DMS53 (cell line): ENCODE results near the gene CYP20A1.
A peak's percentile ranks its signal among the peaks of the same experiment; 100 is the strongest.
"Not testable (repeated sequence)": the region's sequence is repeated elsewhere in the genome, so short reads cannot be mapped to it uniquely, and the experiment has no call there.

Experiments
- DNase-seq: peaks from one replicate; lab custom pipeline; 2025; lab: John Stamatoyannopoulos, UW

The CYP20A1 gene

GRCh38 chr2:203238704-203239526, at the start of gene CYP20A1:
Gene CYP20A1 (plus strand): TSS chr2:203239018. CDS start chr2:203239063, 45 bp downstream.
- peak; percentile 98 for DNase-seq

- not testable (repeated sequence) for DNase-seq
These were observed 48.3 kb upstream of the CYP20A1 start for GRCh38 chr2:203190547-203190946.

DNA sequence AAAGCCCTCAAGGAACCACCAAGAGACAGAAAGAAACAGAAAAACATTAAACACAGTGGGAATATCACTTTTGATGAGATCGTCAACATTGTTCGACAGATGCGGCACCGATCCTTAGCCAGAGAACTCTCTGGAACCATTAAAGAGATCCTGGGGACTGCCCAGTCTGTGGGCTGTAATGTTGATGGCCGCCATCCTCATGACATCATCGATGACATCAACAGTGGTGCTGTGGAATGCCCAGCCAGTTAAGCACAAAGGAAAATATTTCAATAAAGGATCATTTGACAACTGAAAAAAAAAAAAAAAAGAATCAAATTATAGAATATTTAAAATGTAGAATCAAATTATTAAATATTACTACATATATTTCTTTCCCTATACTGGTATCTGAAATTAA, 47.8 kb upstream of the CYP20A1 start:
- DNase-seq, result not testable (repeated sequence)

DNA sequence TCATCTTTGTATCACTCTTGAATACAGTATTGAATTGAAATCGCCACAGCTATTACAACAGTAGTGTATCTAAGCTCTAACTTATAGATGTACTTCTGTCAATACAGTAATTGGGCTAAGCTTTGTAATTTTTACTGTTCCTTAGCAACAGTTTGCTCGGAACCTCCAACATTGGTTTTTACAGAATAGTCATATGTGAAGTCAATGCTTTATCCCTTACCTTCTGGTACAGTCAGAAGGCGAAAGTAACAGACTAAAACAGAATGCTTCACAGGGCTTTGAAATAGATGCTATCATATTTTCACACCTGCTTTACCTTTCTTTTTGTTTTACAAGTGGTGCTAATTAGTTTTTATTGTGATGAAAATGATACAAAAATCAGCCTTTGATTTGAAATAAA, 46.9 kb upstream of the CYP20A1 start:
- no peak for DNase-seq

GRCh38 chr2:203195331-203196036, 43.3 kb upstream of the CYP20A1 start:
- no peak for DNase-seq

DNA sequence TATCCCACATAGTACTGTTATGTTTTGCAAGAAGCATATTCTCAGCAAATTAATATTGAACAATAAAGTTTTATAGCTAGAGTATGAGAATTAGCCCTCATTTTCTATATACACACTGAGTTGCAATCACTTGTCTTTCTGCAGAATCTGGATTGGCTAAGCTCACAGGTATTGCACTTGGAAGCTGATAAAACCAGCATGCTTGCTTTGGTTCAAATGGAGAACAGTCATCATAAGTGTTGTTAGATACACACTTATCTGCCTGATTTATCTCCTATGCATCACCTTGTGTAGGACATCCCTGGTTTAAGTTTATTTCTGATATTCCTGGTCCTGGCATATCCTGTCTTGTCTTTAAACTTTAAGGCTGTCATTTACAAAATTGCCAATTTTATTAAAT, 38.0 kb upstream of the CYP20A1 start:
- DNase-seq, result peak; percentile 3

DNA sequence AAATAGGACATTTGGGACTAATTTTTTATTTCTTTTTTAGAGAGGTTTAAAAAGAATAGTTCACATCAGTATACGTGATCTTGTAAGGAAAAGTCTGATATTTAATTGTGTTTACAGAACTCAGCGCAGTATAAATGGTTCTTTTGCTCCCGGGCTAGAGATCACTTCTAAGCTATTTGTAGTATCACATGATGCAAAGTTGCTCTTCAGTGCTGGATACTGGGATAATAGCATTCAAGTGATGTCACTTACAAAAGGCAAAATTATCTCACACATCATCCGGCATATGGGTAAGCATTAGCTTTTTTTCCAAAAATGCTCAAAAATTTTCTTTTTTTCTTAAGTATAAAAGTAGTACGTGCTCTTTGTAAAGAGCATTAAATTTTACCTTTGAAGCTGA, 37.4 kb upstream of the CYP20A1 start:
- no peak for DNase-seq

GRCh38 chr2:203209538-203209937, 29.3 kb upstream of the CYP20A1 start:
- peak; percentile 5 for DNase-seq

GRCh38 chr2:203225423-203226039, 13.3 kb upstream of the CYP20A1 start:
- peak; percentile 69 for DNase-seq

- DNase-seq, result not testable (repeated sequence)
These were observed 9.1 kb upstream of the CYP20A1 start for GRCh38 chr2:203229674-203230073.

DNA sequence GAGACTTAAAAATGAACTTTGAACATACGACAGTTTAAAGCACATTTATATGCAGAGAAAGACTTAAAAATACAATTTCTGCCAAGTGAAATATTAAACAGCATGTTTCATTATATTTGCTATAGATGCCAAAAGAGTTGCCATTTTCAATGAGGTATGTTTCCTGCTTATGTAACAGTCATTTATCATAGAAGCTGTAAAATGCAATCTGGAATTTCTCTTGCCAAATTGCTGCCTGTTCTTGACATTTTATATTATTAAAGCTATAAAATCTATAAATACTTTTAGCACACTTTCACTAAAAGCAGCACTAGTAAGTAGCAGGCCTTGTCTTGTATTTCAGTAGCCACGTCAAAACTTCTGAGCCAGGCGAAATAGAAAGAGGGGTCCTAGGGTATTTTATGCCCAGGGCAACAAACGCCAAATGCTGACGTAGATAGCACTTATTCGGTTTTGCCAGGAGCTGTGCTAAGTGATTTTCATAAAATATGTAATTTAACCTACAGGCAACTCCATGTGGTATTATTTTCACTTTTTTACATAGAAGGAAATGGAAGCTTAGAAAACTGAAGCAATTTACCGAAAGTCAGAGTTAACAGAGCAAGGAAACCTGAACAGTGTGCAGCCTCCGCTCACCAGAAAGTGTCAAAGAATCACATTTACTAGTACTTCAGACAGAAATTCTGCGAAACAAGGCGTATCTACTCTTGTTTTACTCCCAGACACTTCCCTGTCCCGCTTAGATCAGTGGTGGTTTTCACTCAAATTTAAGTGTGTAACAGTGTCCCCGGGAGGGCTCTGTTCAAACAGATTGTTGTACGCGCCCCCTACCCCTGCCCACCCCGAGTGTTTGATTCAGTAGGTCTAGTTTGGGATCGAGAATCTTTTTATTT, 1.2 kb upstream of the CYP20A1 start:
- DNase-seq, result peak; percentile 47

GRCh38 chr2:203238292-203238703, 520 bp upstream of the CYP20A1 start:
- DNase-seq, result peak; percentile 70

- no peak for DNase-seq
These were observed 1.7 kb downstream of the CYP20A1 start for GRCh38 chr2:203240491-203240890.

- no peak for DNase-seq
These were observed 3.7 kb downstream of the CYP20A1 start for GRCh38 chr2:203242518-203242917.

GRCh38 chr2:203246646-203247045, 7.8 kb downstream of the CYP20A1 start:
- no peak for DNase-seq

DNA sequence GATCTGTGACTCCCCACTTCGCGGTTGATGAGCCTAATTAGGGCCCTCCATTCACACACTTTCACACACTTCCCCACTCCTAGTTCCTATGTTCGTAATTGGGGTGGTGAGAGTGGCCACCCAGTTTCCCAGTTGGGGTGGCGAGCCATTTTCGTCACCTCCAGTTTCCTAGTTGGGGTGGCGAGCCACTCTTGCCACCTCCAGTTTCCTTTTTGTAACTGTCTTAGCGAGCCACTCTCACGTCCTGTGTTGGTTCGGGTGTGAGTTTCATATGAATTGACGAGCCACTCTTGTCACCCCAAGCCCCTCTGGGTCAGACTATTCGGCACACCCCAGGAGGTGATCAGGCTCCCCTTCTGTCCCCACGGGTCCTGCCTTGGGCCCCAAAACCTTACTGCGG, 14.0 kb downstream of the CYP20A1 start:
- DNase-seq, result no peak

- not testable (repeated sequence) for DNase-seq
These were observed 14.7 kb downstream of the CYP20A1 start for GRCh38 chr2:203253422-203254095.

- DNase-seq, result peak; percentile 3
These were observed 22.7 kb downstream of the CYP20A1 start for GRCh38 chr2:203261326-203262159.

- peak; percentile 2 for DNase-seq
These were observed 40.5 kb downstream of the CYP20A1 start for GRCh38 chr2:203279288-203279687.

GRCh38 chr2:203280428-203281064, 41.7 kb downstream of the CYP20A1 start:
- DNase-seq, result no peak
